GM10266 (cell line): ENCODE data around the gene MBNL1.

ENCODE experiments used
- DNase-seq: peaks from one replicate; pipeline ENCODE4 v3.0.0; 2012; ENCODE audit errors: extremely low spot score
- TF ChIP-seq, protein P1 (sequence below): IDR thresholded peaks from 2 replicates; pipeline ENCODE4 v1.5.1; 2012; ENCODE audit warnings: mild to moderate bottlenecking, low read depth; ENCODE audit not compliant: control insufficient read depth, insufficient read depth; ENCODE audit errors: missing control alignments

MBNL1 gene

DNA sequence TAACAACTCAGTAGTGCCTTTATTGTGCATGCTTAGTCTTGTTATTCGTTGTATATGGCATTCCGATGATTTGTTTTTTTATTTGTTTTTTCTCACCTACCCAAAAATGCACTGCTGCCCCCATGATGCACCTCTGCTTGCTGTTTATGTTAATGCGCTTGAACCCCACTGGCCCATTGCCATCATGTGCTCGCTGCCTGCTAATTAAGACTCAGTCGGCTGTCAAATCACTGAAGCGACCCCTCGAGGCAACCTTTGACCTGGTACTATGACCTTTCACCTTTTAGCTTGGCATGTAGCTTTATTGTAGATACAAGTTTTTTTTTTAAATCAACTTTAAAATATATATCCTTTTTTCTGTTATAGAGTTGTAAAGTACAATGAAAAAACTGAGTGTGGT is 177.8 kb downstream of the MBNL1 start:
- no peak for DNase-seq
- TF ChIP-seq, protein P1, sequence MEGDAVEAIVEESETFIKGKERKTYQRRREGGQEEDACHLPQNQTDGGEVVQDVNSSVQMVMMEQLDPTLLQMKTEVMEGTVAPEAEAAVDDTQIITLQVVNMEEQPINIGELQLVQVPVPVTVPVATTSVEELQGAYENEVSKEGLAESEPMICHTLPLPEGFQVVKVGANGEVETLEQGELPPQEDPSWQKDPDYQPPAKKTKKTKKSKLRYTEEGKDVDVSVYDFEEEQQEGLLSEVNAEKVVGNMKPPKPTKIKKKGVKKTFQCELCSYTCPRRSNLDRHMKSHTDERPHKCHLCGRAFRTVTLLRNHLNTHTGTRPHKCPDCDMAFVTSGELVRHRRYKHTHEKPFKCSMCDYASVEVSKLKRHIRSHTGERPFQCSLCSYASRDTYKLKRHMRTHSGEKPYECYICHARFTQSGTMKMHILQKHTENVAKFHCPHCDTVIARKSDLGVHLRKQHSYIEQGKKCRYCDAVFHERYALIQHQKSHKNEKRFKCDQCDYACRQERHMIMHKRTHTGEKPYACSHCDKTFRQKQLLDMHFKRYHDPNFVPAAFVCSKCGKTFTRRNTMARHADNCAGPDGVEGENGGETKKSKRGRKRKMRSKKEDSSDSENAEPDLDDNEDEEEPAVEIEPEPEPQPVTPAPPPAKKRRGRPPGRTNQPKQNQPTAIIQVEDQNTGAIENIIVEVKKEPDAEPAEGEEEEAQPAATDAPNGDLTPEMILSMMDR, result no peak

DNA sequence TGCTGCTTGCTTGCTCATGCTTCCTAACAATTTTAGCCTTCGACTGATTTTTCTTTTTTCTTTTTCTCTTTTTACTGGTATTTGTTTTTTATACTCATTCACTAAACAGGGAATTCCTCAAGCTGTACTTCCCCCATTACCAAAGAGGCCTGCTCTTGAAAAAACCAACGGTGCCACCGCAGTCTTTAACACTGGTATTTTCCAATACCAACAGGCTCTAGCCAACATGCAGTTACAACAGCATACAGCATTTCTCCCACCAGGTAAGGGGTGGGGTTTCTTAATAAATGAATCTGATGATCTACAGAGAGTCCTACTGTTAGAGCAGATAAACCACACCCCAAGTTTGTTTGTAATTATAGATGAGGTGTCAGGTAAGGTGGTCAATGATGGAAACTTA is 178.8 kb downstream of the MBNL1 start:
- DNase-seq, result no peak
- TF ChIP-seq, protein P1, result no peak

DNA sequence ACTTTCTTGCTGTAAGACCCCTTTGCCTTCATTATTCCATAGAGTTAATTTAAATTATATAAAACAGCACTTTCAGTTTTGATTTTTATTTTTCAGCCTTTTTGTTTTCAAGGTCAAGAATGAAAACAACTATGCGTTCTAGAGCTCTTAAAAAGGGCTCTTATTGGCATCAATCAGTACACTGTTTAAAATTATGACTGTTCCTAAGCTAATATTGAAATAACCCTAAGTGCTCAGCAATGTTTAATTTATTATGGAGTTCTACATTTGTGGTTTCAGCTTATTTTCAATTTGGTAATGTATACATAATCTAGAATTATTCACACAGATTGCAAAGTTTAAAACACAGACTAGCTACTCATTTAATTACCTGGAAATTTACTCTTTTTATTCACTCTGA is 179.4 kb downstream of the MBNL1 start:
- TF ChIP-seq, protein P1, result no peak
- DNase-seq, result no peak

DNA sequence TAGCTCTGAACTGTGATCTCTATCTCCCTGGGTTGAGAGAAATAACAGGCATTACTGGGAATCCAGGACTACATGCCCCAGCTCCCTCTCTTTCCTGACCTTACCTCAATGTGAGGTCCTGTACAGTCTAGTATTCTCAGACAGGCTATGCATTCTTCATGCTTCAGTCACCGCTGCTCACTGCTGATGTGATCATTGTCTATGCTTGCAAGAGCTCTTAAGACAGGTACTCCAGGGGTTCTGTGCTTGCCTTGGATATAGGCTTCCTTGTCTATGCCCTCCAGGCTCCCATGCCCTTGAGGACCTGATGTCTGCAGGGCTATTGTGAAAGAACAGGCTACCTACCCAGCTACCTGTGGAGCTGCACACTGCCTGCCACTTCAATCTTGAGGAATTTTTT is 183.6 kb downstream of the MBNL1 start:
- DNase-seq, result no peak
- TF ChIP-seq, protein P1, result no peak

DNA sequence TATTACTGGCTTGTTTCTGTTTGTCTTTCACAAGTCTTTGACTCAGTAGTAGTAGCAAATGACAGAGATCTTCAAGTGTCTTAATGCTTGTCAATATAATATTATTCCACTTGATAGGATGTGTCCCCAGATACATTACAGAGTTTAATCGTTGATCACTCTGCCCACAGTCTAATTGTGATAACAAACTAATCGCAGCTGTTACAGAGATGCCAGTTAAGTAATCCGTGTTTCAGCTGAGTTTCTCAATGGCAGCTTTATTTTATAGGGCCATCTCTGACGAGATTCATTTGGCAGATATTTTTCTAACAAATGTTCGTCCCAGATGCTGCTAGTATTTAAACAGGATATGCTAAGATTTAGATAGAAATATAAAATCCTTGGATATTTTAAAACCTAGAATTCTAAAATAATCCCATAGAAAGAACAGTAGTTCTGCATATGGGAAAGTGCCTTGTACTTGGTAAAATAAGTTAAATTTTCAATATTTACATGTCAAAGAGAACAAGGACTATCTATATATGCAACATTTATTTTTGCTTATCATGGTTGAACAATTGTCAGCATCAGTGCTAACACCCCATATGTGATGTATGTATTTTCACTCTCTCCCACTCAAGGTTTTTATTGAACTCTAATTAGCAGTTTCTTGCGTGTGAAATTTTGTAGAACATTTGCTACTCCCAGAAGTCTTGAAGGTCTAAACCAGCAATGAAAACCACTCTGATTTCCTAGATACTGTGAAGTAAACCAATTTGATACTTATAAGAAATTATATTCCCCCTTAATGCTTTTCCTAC is 185.5 kb downstream of the MBNL1 start:
- TF ChIP-seq, protein P1, result no peak
- no peak for DNase-seq

DNA sequence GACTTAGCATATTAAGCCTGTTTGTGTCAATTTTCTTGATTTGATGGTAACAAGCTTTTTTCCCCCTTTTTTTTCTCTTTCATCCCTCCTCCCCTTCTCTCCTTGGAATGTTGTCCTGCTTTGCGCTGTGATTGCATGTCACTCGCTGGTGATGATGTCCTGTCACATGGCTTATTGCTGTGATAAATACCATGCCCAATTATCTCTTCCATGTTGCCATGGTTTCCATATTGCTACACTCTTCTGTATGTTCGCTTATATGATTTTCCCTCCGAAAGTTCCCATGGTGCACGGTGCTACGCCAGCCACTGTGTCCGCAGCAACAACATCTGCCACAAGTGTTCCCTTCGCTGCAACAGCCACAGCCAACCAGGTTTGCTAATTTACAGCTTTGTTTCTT is 187.3 kb downstream of the MBNL1 start:
- TF ChIP-seq, protein P1, result no peak

More for the DNA sequence above, 187.3 kb downstream of the MBNL1 start:
- DNase-seq, result no peak
